CD1c-positive myeloid dendritic cell (primary cell): ENCODE results near the gene EIF4E1B.

Experiments
- DNase-seq: peaks from one replicate; pipeline ENCODE4 v3.0.0-alpha.2; 2016; ENCODE audit errors: extremely low spot score

EIF4E1B gene

GRCh38 chr5:176647030-176647842 is 16.8 kb downstream of the EIF4E1B start, which contains the start of gene TSPAN17:
TSS of gene TSPAN17 (plus strand) at chr5:176647484. CDS start at chr5:176647616, 132 bp downstream.
- peak; percentile 99 for DNase-seq

GRCh38 chr5:176647843-176648473 is 17.5 kb downstream of the EIF4E1B start:
- DNase-seq, result no peak

GRCh38 chr5:176648474-176649194 is 18.2 kb downstream of the EIF4E1B start:
- peak; percentile 11 for DNase-seq

- no peak for DNase-seq
Measured at GRCh38 chr5:176650354-176650884, 19.9 kb downstream of the EIF4E1B start.

- DNase-seq, result no peak
Measured at GRCh38 chr5:176651472-176651980, 21.1 kb downstream of the EIF4E1B start.

GRCh38 chr5:176652136-176652535 is 21.7 kb downstream of the EIF4E1B start:
- no peak for DNase-seq

- peak; percentile 81 for DNase-seq
Measured at GRCh38 chr5:176653401-176654385, 23.2 kb downstream of the EIF4E1B start.

DNA sequence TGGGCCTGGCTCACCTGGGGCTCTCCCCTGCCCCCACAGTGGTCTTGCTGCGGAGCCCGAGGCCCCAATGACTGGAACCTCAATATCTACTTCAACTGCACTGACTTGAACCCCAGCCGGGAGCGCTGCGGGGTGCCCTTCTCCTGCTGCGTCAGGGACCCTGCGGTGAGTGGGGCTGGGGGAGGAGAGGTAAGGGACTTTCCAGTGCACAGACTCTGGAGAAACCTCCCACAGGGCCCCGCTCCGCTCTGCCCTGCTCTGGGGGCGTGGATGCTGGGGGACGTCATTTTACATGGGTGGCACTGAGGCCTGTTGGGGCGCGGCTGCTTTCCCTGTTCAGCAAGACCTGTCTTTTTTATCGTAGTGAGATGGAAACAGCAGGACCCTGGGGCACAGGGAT is 24.4 kb downstream of the EIF4E1B start:
- no peak for DNase-seq

GRCh38 chr5:176656467-176656990 is 26.1 kb downstream of the EIF4E1B start:
- DNase-seq, result no peak

DNA sequence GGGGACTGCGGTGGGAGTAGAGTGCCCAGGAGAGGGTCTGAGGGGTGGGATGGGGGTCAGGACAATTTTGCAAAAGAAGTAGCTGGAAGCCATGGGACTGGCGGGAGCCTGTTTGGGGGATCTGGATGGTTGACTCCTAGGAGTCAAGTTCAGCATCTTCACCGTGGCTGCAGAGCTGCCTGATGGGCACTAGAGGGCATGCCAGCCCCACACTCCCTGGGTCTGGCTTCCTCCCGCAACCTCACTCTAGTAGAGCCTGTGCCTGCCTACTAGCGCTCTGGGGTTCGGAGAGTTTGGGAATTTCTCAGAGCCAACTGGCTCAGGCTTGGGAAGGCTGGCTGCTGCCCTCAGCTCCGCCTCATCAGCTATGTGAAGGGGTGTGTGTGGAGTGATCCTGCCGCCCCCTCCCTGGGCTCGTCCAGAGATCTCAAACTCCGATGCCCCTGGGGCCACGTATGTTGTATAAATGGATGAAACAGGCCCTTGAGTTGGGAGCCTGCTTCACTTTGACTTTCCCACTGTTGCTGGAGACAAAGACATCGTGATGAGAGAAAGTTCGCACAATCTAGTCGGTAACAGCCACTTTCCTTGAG is 27.6 kb downstream of the EIF4E1B start:
- peak; percentile 71 for DNase-seq

DNA sequence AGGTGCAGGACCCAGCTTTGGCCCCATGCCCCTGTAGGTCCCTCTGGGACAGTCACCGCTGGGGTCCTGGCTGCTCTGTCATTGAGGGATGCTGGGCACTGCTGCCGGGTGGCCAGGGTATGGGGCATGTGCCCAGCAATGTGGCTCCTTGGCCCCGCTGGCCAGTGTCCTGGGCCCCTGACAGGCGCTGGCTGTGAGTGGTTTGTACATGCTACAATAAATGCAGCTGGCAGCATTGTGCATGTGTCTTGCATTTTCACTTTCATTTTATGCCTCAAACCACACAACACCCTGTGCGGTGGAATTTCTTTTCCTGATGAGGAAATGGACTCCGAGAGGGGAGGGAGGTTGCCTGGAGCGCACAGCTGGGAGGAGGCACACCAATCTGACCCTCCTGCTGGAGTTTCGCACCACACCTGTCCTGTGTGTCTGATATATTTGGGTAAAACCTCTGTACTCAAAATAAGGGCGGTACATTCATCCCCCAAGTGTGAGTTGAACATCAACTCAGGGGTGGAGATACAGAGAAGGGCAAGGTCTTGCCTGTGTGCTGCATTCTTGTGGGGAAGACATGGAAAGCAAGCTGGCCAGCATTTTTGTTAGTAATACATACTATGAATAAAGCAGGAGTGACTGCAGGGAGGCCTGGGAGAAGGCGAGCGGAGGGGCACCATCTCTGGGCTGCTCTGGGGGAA is 28.5 kb downstream of the EIF4E1B start:
- peak; percentile 33 for DNase-seq

GRCh38 chr5:176659512-176659839 is 29.0 kb downstream of the EIF4E1B start:
- DNase-seq, result no peak

DNA sequence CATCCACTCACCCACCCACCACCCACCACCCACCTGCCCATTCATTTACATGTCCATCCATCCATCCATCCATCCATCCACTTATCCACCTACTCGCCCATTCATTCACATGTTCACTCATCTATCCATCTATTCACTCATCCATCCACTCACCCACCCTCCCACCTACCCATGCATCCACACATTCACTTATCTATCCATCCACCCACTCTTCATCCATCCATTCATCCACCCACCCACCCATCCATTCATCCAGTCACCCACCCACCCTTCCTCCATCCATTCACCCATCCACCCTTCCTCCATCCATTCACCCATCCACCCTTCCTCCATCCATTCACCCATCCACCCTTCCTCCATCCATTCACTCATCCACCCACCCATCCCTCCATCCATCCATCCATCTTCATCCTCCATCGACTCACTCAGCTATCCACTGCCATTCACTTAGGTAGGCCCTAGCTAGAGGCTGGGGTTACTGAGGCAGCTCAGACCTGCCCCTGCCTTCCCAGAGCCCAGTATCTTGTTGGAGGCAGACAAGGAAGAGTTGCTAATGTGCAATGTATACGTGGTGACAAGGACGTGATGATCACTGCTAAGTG is 29.5 kb downstream of the EIF4E1B start:
- DNase-seq, result no peak

GRCh38 chr5:176660530-176660859 is 30.0 kb downstream of the EIF4E1B start:
- DNase-seq, result no peak

GRCh38 chr5:176660860-176661641 is 30.6 kb downstream of the EIF4E1B start:
- peak; percentile 87 for DNase-seq

- no peak for DNase-seq
Measured at GRCh38 chr5:176661676-176662075, 31.2 kb downstream of the EIF4E1B start.

GRCh38 chr5:176662371-176663333 is 32.2 kb downstream of the EIF4E1B start:
- DNase-seq, result no peak
